ENCODE results near the gene COL5A3. TPM values are rescaled to one million over a fixed set of nuclear protein-coding genes. Genes with fewer than 3 reads are reported as not detected.

COL5A3 gene
- total RNA-seq, 4 donors from 2014 or later, result 18.8 to 79.1 (median 35.0) TPM

GRCh38 chr19:9991425-9992191, 18.7 kb downstream of the COL5A3 start:
- no peak for TF ChIP-seq CTCF (IDR thresholded peaks at IDR 0.05; ENCODE audit: low read depth)

- no peak for TF ChIP-seq CTCF (IDR thresholded peaks at IDR 0.05; ENCODE audit: low read depth)
These were observed 20.8 kb downstream of the COL5A3 start for GRCh38 chr19:9989504-9989903.

- TF ChIP-seq CTCF (IDR thresholded peaks at IDR 0.05; ENCODE audit: low read depth), result no peak
These were observed 23.5 kb downstream of the COL5A3 start for GRCh38 chr19:9986787-9987281.

GRCh38 chr19:9981406-9982260, 28.7 kb downstream of the COL5A3 start:
- no peak for TF ChIP-seq CTCF (IDR thresholded peaks at IDR 0.05; ENCODE audit: low read depth)

- TF ChIP-seq CTCF (IDR thresholded peaks at IDR 0.05; ENCODE audit: low read depth), result no peak
These were observed 38.2 kb downstream of the COL5A3 start for GRCh38 chr19:9972103-9972502.

- no peak for TF ChIP-seq CTCF (IDR thresholded peaks at IDR 0.05; ENCODE audit: low read depth)
These were observed 39.0 kb downstream of the COL5A3 start for GRCh38 chr19:9971166-9971897.
